Smooth muscle cell (in vitro differentiated cells): ENCODE measurements around the gene SMIM10. TPM values are rescaled to one million over a fixed set of nuclear protein-coding genes. Genes with fewer than 3 reads are reported as not detected.
"Not testable (repeated sequence)": the region's sequence is repeated elsewhere in the genome, so short reads cannot be mapped to it uniquely, and the experiment has no call there.

Experiments
- DNase-seq: peaks from one replicate; lab custom pipeline; 2025; ENCODE audit not compliant: unreplicated experiment; lab: John Stamatoyannopoulos, UW
- H2AFZ ChIP-seq: fragments of 200-600 bp; sonication (generic); 2 replicates; pipeline ENCODE4 v1.6.0; 2016; ENCODE audit warnings: antibody characterized with exemption, low read depth, mild to moderate bottlenecking
- H3F3A ChIP-seq: fragments of 200-600 bp; sonication (generic); 2 replicates; pipeline ENCODE4 v1.6.0; 2017; ENCODE audit warnings: antibody characterized with exemption, low read depth
- H3K27ac ChIP-seq: fragments of 200-600 bp; sonication (generic); 2 replicates; pipeline ENCODE4 v1.5.1; 2016; ENCODE audit warnings: low read depth, mild to moderate bottlenecking
- H3K27me3 ChIP-seq: fragments of 200-600 bp; sonication (generic); 2 replicates; pipeline ENCODE4 v1.6.1; 2016; ENCODE audit warnings: low read depth, mild to moderate bottlenecking
- H3K36me3 ChIP-seq: fragments of 200-600 bp; sonication (generic); 2 replicates; pipeline ENCODE4 v1.5.1; 2016; ENCODE audit warnings: low read depth
- H3K4me1 ChIP-seq: fragments of 200-600 bp; sonication (generic); 2 replicates; pipeline ENCODE4 v1.5.1; 2016; ENCODE audit warnings: low read depth
- H3K4me2 ChIP-seq: fragments of 200-600 bp; sonication (generic); 2 replicates; pipeline ENCODE4 v1.6.0; 2016; ENCODE audit warnings: mild to moderate bottlenecking
- H3K4me3 ChIP-seq: fragments of 200-600 bp; sonication (generic); 2 replicates; pipeline ENCODE4 v1.5.1; 2016; ENCODE audit warnings: mild to moderate bottlenecking
- H3K79me2 ChIP-seq: fragments of 200-600 bp; sonication (generic); 2 replicates; pipeline ENCODE4 v1.6.0; 2016; ENCODE audit warnings: low read depth, mild to moderate bottlenecking
- H3K9ac ChIP-seq: fragments of 200-600 bp; sonication (generic); 2 replicates; pipeline ENCODE4 v1.6.0; 2016; ENCODE audit warnings: low read depth
- H3K9me3 ChIP-seq: fragments of 200-600 bp; sonication (generic); replicated peaks from 2 replicates; pipeline ENCODE4 v1.5.1; 2016; ENCODE audit warnings: low read depth
- H4K20me1 ChIP-seq: fragments of 200-600 bp; sonication (generic); 2 replicates; pipeline ENCODE4 v1.6.0; 2016; ENCODE audit warnings: low read depth
- WGBS: methylation state at CpG from one replicate; pipeline ENCODE4 v1.1.7; 2016; ENCODE audit warnings: low lambda C conversion rate; 5-methylcytosine and 5-hydroxymethylcytosine counted together
- polyA plus RNA-seq: library from polyadenylated mRNA; unstranded; fragments of >200 nt; fragmentation: Nextera tagmentation; extraction: Ambion mirVana; gene quantifications from 2 replicates; pipeline ENCODE4 v1.2.1, GENCODE V29; 2016
- total RNA-seq: library from RNA; depleted of rRNA; stranded (reverse); fragments of >200 nt; gene quantifications from 2 replicates; pipeline ENCODE4 v1.2.3, GENCODE V29; 2014
- TF ChIP-seq, protein P1 (sequence below): fragments of 200-600 bp; sonication (generic); IDR thresholded peaks from 2 replicates; pipeline ENCODE4 v1.5.1; 2017; ENCODE audit warnings: borderline replicate concordance, mild to moderate bottlenecking, antibody characterized with exemption; ENCODE audit not compliant: insufficient read depth, poor library complexity, severe bottlenecking

The SMIM10 gene
- total and polyA plus RNA-seq, 2 experiments from 2014 or later = 2.0 to 2.7 TPM

DNA sequence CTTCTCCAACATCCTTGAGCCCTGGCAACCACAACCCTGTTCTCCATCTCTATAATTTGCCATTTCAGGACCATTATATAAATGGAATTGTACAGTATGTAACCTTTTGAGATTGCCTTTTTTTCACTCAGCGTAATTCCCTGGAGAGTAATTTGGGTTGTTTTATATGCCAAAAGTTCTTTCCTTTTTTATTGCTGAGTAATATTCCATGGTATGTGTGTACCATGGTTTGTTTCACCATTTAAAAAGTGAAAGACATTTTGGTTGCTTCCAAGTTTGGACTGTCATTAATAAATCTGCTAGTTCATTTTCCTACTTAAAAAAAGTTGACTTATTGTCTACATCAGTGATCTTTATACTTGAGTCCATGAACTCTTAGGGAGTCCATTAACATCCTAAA lies 33.0 kb upstream of the SMIM10 start:
- Histone ChIP-seq H3K79me2 (no peaks in the 10 kb centered on the region), H3K9ac (no peak overlapping the region), H3K27ac (no peak overlapping the region), H3K4me2 (no peak overlapping the region), H3K27me3 (no peaks in the 10 kb centered on the region), H3K36me3 (no peaks in the 10 kb centered on the region), H3F3A (no peaks in the 10 kb centered on the region), H2AFZ (no peak overlapping the region), H3K4me3 (no peak overlapping the region), H4K20me1 (no peaks in the 10 kb centered on the region), H3K4me1 (no peaks in the 10 kb centered on the region), H3K9me3 (no peaks in the 10 kb centered on the region)
- TF ChIP-seq, protein P1, sequence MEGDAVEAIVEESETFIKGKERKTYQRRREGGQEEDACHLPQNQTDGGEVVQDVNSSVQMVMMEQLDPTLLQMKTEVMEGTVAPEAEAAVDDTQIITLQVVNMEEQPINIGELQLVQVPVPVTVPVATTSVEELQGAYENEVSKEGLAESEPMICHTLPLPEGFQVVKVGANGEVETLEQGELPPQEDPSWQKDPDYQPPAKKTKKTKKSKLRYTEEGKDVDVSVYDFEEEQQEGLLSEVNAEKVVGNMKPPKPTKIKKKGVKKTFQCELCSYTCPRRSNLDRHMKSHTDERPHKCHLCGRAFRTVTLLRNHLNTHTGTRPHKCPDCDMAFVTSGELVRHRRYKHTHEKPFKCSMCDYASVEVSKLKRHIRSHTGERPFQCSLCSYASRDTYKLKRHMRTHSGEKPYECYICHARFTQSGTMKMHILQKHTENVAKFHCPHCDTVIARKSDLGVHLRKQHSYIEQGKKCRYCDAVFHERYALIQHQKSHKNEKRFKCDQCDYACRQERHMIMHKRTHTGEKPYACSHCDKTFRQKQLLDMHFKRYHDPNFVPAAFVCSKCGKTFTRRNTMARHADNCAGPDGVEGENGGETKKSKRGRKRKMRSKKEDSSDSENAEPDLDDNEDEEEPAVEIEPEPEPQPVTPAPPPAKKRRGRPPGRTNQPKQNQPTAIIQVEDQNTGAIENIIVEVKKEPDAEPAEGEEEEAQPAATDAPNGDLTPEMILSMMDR = no peak
- WGBS = 86% methylated on average over 1 of the region's 1 CpG
- DNase-seq = no peak

DNA sequence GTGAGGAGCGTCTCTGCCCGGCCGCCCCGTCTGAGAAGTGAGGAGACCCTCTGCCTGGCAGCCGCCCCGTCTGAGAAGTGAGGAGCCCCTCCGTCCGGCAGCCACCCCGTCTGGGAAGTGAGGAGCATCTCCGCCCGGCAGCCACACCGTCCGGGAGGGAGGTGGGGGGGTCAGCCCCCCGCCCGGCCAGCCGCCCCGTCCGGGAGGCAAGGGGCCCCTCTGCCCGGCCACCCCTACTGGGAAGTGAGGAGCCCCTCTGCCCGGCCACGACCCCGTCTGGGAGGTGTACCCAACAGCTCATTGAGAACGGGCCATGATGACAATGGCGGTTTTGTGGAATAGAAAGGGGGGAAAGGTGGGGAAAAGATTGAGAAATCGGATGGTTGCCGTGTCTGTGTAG lies 30.4 kb upstream of the SMIM10 start:
- not testable (repeated sequence) for H3K36me3 ChIP-seq, H4K20me1 ChIP-seq, DNase-seq, H3K9ac ChIP-seq, H2AFZ ChIP-seq, H3F3A ChIP-seq, H3K4me1 ChIP-seq, H3K4me3 ChIP-seq, H3K27me3 ChIP-seq, H3K9me3 ChIP-seq, H3K79me2 ChIP-seq, H3K27ac ChIP-seq, H3K4me2 ChIP-seq
- 86% methylated on average over 9 of the region's 26 CpGs for WGBS

DNA sequence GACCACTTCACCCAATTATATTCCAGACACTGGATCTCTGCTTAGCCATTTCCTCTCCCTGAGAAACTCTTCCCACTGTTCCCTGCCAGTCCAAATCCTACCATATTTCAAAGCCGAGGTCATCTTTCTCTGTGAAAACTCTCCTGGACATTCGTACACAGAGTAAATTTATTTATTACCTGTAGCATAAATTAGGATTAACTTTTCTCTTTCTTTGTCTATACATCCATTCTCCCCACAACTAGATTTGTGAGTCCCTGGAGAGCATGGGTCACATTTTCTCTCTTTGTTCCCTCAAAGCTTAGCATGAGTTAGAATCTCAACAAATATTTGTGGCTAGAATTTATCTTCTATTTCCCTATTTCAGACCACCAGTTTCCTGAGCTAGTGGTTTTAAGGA lies 27.8 kb upstream of the SMIM10 start:
- H3F3A ChIP-seq = no peaks in the 10 kb centered on the region
- no peak overlapping the region for H3K4me2 ChIP-seq
- no peaks in the 10 kb centered on the region for H3K79me2 ChIP-seq
- H3K9ac ChIP-seq = no peak overlapping the region
- no peaks in the 10 kb centered on the region for H3K27me3 ChIP-seq
- TF ChIP-seq, protein P1 = no peak
- 54% methylated on average over 2 of the region's 2 CpGs for WGBS
- H3K27ac ChIP-seq = peak overlapping the region; percentile 34
- H3K4me3 ChIP-seq = no peak overlapping the region
- no peak overlapping the region for H2AFZ ChIP-seq
- no peaks in the 10 kb centered on the region for H4K20me1 ChIP-seq
- H3K4me1 ChIP-seq = no peaks in the 10 kb centered on the region
- no peaks in the 10 kb centered on the region for H3K36me3 ChIP-seq
- H3K9me3 ChIP-seq = no peaks in the 10 kb centered on the region
- DNase-seq = no peak

DNA sequence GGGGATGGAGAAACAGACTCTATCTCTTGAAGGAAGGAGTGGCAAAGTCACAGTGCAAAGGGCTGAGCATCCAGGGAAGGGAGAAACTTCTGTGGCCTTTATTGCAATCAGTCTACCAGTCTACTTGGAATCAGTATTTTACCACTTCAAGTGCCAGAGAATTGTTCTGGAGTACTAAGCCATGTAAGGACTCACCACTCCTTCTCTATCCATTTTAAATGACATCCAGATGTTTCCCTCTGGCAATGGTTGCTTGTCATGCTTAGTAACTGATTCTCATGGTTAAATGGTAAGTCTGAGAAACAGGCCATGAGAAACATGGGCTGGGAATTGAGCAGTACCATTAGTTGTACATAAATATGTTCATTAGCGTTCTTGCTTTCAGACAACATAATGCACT lies 21.1 kb upstream of the SMIM10 start:
- Histone ChIP-seq H4K20me1 (no peaks in the 10 kb centered on the region), H3K9ac (no peak overlapping the region), H3K4me1 (no peaks in the 10 kb centered on the region), H3K27ac (no peak overlapping the region), H3K79me2 (no peaks in the 10 kb centered on the region), H2AFZ (no peak overlapping the region), H3K4me3 (no peak overlapping the region), H3K27me3 (no peaks in the 10 kb centered on the region), H3K36me3 (no peaks in the 10 kb centered on the region), H3K9me3 (no peaks in the 10 kb centered on the region), H3F3A (no peaks in the 10 kb centered on the region), H3K4me2 (no peak overlapping the region)
- no peak for DNase-seq
- WGBS = 96% methylated on average over 1 of the region's 1 CpG
- TF ChIP-seq, protein P1 = no peak
